ENCODE measurements around the gene PLEKHM2.

Gene PLEKHM2

DNA sequence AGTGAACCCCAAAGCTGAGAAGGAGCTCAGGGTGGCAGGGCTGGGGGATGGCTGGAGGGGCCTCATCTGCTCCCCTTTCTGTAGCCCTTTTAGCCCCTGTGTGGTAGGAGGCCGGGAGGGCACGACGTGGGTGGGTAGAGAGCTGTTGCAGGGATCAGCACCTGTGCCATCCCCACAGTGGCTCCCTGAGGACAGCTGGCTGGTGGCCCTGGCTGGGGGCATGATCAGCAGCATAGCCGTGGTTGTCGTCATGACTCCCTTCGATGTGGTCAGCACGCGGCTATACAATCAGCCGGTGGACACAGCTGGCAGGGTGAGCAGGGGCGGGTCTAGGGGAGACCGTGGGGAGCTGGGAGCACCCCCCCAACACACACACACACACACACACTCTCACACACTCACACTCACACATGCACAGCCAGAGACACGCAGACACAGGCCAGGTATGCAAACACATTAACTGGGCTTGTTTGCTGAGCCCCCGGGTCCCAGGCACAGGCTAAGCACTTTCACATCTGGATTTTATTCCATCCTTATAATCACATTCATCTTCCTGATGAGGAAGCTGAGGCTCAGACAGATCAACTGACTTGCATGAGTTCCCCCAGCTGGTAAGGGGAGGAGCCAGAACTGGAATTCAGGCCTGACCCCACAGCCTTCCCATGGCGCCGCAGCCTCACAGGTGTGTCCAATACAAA is 54.4 kb downstream of the PLEKHM2 start:
- no peak for DNase-seq (ENCODE audit: low spot score)

DNA sequence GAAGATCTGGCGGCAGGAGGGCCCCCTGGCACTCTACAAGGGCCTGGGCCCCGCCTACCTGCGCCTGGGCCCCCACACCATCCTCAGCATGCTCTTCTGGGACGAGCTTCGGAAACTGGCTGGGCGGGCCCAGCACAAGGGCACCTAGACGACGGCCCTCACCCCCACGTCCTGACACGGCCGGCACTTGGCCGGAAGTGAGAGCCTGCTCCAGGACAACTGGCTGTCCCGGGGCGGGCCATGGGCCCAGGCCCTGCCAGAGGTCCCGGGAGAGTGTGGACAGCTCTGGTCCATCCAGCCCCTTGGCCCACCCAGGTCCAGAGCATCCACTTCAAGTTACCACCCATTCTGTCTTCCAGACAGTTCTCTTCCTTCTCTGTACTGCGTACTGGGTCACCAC is 55.1 kb downstream of the PLEKHM2 start:
- DNase-seq (ENCODE audit: low spot score): no peak

DNA sequence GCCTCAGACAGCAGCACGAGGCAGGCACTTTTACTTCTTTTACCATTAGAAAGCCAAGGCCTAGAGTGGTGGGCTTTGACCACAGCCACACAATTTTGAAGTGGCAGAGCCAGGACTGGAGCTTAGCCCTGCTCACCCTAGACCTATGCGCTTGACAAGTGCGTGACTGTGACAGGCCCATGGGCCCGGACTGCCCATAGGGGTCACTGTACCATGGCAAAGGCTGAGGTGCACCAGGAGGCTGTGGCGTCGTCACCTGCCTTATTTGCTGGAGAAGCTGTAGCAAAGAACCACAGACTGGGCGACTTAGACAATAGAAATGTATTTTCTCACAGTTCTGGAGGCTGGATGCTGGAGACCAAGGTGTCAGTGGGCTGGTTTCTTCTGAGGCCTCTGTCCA is 55.6 kb downstream of the PLEKHM2 start:
- no peak for DNase-seq (ENCODE audit: low spot score)

DNA sequence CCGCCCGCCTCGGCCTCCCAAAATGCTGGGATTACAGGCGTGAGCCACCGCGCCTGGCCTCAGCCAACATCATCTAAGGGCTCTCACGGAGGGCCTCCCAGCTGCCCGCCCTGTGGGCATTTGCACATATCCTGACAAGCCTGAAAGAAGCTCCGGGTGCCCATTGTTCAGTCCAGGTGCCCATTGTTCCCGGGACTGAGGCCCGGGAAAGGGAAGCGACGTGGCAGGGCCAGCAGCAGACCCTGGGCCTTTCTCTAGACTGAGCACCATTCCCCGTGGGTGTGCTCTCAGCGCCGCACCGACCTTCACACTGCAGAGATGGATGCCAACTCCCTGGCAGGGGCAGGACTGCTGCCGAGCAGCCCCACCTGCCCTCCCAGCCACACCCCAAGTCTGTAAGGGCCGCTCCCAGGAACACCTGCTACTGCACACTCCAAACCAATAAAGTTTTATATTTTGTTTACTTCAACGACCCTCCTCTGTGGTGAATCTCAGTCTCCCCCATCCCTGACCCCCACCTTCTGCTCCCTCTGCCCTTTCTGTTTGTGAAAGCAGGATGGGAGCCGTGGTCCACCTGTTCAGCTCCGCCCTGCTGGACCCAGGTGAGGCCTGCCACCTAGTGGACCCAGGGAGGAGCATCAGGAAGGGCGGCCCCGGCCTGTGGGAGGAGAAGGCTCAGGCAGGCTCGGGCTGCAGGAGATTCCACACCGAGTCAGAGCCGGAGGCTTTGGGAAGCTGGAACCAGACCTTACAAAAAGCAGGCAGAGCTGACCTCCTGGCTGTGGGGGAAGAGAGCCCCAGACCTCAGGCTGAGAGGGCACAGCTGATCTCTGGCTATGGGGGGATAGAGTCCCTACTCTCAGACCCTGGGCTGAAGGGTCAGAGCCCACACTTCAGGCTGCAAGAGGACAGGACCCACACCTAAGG is 57.1 kb downstream of the PLEKHM2 start:
- peak; percentile 84 for DNase-seq (ENCODE audit: low spot score)

DNA sequence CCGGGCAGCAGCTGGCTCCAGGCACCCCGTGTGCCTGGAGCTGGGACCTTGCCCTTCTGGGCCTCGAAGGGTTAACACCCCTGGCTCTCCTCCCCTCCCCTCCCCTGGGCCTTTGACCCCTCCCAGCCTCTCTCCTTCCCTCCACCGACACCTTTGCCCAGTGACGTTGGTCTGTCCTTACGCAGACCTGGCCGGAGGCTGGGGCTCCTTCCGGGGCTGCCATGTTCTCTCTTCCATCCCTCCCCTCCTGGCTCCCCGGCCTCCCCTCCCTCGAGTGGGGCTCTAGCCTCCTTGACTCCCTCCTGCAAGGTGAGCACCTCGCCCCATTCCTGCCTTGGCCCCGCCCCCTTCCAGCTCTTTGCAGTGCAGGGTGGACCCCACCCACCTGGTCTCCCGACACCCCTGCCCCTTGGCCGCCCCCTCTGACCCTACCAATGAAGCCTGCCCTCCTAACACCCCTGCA is 58.2 kb downstream of the PLEKHM2 start, which contains the start of gene TMEM82:
Gene TMEM82, plus strand, starts transcription at position 161 of the 463 bp plus-strand sequence. Its CDS starts 61 bp downstream, at position 222.
- DNase-seq (ENCODE audit: low spot score): no peak

DNA sequence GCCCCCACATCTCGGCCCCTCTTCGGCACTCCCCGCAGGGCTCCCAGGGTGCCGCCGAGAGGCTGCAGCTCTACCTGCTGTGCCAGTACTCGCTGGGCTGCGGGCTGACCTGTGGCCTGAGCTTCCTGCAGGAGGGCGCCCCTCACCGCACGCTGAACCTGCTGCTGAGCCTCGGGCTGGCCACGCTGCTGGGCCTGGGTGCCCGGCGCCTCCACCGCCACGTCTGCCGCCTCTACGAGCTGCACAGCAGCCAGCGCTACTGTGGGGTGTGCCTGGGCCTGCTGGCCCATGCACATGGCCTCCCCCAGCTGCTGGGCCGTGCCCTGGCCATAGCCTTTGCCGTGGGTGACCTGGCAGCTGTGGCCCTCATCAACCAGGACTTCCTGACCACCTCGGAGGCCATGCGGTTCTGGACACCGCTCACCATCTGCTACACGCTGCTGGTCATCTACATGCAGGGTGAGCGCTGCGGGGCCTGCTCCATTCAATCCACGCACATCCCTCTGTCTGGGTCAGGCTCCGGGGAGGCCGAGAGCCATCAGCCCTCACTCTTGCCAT is 60.1 kb downstream of the PLEKHM2 start:
- no peak for DNase-seq (ENCODE audit: low spot score)

DNA sequence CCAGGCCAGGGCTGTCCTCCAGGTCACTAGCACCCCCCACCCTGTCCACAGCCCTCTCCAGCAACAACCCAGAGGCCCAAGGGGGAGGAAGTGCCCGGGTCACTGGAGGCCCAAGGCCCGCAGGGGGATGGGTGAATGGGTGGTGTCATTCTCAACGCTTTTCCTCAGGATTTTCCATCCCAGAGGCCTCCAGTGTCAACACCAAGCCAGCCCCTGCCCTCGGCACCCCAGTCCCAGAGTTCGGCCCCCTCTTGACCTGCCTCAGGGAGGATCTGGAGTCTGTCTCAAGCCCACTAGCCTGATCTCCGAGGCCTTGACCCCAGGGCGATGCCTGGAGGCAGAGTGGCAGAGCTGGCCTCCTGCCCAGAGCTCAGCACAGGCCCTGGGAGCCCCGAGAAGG is 63.3 kb downstream of the PLEKHM2 start:
- DNase-seq (ENCODE audit: low spot score): no peak

DNA sequence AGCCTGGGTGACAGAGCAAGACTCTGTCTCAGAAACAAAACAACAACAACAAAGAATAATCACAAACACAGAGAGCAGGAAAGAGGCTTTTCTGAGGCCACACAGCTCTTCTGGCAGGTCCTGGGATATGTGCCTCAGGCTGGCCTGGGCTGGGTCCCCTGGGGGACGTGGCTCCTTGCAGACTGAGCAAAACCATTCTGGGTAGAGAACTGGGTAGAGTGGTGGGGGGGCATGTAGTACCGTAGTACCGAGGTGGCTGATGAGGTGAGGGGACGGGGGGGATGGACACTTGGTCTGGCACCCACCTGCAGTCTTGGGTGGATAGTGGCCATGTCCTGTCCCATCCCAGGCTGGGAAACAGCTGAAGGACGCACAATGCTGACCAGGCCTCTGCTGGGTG is 64.1 kb downstream of the PLEKHM2 start:
- DNase-seq (ENCODE audit: low spot score): no peak

DNA sequence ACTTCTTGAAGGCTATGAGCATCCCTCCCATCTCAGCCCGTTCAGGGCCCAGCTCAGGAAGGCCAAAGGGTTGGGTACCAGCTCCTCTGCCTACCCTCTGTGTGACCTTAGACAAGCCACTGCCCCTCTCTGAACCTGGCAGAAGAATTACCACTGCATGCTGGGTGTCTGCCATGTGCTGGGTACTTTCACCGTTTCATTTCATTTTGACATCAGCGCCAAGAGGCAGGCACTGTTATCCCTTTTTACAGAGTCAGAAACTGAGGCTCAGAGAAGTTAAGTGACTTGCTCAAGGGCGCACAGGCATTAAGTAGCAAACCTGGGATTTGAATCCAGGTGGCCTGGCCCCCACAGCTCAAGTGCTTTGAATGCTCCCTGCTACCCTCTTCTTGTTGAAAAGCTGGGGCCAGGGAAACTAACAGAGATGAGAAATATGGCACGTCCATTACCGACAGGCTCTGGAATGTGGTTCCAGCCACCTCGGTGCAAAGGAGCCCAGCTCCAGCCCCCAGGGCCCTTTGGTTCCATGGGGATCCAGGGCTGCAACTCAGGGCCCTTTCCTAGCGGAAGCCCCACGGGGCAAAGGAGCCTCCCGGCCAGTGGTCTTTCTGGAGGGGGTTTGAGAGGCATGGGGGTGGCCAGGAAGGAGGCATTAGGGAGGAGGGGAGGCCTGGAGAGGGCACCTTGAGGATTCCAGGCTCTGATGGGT is 64.7 kb downstream of the PLEKHM2 start:
- DNase-seq (ENCODE audit: low spot score): no peak

DNA sequence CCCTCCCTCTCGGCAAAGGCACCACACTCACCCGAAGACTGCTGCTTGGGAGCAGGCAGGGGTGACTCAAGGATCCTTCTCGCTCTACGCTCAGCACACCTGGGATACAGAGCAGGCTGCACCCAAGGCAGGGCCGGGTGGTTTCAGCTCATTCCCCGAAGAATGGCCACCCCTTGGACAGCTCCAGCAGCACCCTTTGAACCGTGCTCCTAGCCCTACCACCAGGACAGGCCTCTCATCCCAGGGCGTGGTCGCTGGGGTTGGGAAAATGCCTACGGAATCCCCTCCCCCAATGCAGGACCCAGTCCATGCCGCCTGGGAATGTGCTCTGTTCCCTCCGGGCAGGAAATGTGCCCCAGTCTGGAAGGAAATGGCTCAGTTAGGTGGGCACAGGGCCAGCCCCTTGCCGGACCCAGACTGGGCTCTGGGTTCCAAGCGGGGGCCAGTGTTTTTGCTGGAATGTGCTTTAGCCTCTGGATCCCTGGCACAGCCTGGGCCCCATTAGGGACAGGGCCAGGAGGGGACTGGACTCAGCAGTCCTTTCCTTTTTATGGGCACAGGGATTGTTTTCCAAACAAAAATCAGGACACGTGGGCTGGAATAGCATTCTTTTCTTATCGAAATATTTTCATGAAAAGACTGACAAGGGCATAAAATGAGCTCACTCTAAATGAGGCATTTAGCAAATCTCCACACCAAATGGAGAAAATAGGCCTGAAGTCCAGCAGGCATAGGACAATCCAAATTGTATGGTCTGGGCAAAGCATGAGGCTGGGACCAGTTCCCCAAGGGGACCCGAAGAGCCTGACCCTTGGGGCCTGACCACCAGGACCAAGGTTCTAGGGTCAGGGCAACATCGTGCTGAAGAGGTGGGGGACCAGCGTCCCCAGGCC is 65.5 kb downstream of the PLEKHM2 start:
- DNase-seq (ENCODE audit: low spot score): no peak

DNA sequence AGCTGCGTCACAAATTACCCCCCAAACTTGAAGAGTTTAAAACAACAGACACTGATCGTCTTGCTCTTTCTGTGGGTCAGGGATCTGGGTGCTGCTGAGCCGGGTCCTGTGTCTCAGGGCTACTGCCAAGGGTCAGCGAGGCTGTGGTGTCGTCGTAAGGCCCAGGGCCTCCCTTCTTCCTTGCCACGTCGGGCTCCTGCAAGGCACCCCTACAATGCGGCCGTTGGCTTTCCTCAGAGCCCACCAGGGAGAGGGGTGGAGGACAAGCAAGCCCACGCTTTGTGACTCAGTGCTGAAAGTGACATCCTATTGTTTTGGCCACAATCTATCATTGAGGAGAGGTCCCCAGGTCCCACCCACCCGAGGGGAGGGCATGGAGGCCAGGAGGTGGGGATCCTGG is 66.8 kb downstream of the PLEKHM2 start:
- no peak for DNase-seq (ENCODE audit: low spot score)

DNA sequence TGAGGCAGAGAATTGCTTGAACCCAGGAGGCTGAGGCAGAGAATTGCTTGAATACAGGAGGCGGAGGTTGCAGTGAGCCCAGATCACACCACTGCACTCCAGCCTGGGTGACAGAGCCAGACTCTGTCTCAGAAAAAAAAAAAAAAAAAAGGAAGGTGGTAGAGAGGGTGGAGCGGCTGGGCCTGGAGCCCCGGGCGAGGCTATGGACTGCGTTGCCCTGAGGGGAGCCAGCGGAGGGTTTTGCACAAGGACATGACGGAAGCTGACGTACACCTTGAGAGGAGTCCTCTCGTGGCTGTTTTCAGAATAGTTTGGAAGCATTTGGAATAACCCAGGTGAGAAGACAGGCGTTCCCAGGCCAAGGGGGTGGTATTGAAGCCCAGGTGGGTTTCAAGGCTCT is 67.6 kb downstream of the PLEKHM2 start:
- no peak for DNase-seq (ENCODE audit: low spot score)

DNA sequence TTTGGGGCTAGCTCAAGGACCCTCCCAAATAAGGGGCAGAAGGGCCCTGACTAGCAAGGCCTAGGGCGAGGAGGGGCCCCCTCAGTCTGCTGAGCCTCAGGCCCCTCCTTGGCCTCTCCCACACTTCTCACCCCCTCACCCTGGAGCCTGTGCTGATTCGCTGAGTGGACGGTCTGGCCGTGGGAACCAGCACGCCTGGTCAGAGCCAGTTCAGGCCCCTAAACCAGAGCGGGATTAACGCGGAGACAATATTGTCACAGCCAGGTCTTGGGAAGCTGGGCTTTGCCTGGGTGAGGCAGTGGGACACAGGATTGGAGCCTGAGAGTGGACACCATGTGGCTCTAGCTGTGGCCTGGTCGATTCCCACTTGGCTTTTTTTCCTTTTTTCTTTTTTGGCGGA is 69.7 kb downstream of the PLEKHM2 start:
- DNase-seq (ENCODE audit: low spot score): no peak

DNA sequence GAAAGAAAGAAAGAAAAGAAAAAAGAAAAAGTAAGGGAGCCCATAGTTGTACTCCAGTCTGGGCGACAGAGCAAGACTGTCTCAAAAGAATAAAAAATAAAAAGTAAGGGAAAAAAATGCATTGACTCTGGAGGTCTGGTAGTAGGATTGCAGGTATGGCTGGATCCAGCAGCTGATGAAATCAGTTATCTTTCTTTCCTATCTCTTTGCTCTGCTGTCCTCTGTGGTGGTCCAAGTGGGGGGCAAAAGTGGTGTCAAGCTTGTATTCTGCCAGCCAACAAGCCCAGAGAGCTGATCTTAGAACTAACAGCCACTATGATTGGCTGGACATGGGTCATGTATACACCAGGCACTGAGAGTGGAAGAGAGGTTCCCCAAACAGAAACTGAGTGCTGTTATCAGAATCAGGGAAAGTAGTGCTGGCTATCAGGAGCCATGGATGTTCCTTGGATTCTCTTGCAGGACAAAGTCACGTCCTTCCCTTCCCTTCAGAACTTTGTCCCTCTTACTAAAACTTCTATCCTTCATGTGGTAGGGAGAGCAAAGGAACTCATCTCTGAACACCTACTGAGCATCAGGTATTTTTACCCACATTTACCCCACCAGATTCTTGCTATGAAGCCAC is 71.0 kb downstream of the PLEKHM2 start:
- no peak for DNase-seq (ENCODE audit: low spot score)

DNA sequence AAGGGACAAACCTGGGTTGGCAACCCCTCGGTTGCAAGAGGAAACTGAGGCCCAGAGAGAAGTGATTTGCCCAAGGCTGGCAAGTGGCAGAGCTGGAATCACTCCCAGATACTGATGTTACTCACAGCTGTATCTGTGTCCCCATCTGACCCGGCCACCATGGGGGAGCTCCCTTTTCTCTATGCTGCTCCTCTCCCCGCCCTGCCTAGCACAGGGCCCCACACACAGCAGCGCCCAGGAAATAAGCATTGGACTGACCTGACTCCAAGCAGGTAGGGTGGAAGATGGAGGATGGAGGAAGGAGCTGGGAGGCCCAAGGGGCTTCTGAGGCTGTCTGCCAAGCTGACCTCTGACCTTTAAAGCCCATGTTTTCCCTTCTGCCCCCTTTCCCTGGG is 71.5 kb downstream of the PLEKHM2 start:
- no peak for DNase-seq (ENCODE audit: low spot score)

DNA sequence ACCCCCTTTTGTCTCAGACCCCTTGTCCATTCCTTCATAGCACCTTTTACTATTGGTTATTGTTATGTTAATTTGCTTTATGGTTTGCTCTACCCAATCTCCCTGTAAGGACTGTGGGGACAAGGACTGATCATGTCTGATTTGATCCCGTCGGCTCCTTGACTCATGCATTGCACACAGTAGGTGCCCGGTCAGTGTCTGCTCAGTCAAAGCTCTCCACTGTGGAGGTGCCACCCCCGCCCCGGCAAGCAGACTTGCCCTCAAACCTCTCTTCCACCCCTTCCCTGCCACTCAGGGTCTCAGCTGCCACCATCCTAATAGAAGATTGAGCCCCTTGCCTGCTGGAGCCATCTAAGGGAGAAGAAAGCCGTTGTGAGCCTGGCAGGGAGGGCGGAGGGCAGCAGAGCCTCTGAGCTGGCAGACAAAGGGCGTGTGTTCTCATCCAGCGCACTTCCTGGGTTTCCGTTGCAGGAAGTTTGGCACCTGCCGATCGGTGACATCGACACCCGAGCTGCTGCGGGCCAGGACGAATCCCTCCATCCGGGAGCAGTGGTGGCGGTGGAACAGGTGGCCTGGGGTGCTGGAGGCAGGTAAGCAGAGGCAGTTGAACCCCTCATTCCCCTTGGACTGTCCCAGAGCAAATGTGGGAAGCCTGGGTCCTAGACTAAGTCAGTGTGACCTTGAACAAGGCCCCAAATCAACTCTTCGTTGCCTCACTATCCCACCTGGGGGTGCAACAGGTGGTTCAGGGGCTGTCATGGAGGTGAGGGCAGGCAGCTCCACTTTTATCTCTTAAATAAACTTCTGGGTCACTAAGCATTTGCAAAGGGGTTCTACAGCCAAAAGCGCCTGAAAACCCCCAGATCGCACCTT is 72.3 kb downstream of the PLEKHM2 start:
- no peak for DNase-seq (ENCODE audit: low spot score)

DNA sequence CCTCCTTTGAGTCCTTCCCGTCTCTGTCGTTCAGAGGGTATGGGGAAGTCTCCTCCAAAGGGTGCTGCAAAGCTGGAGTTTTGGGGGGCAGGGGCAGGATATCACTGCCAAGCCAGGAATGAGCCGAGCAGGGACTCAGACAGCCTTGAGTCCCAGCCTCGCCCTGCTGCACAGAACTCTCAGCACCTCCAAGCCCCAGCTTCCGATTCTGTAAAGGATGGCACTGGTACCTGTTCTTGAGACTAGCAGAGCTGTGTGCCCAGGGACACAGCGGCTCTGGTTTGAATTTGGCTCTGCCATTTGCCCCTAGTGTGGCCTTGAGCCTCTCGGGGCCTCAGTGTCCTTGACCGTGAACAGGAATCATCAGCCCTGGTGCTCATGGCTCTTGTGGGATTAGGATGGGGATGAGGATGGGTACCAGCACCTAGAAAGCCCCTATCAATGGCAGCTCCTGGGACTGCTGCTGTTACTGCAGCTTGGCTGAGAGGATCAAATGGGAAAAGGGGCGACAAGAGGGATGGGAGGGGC is 73.0 kb downstream of the PLEKHM2 start:
- DNase-seq (ENCODE audit: low spot score): no peak

DNA sequence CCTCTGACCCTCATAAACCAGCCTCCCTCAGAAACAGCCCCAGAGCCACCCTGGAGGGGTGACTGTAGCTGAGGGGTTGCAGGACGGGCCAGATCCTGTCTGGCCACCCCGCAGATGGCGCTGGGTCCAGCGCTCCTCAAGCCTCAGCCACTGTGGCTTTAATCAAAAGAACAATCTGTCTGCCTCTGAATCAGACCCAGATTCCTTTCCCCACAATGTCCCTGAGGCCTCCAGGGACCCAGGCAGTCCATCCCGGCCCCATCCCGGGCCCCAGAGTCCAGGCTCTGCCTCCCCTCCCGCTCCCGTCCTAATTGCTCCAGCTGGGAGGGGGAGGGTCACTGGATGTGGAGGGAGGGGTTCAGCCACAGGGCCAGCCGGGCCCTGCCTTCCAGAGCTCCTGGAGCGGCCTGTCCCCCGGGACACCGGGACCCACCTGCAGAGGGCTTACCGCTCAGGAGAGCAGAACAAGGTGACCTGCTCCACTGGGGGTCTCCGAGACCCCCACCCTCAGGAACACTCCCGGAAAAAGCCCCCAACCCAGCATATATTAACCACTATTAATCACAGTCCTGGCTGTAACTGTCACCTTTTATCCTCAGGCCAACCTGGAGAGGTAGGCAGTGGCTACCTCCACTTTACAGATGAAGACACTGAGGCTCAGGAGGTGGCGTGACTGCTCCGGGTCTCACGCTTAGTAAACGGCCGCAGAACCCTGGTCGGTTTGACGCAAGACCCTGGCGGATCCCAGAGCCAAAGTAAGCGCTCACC is 73.6 kb downstream of the PLEKHM2 start:
- no peak for DNase-seq (ENCODE audit: low spot score)

Data from AG20443 (cell line).